Measurements from ENCODE around the gene RNF144A. TPM values are rescaled to one million over a fixed set of nuclear protein-coding genes. Genes with fewer than 3 reads are reported as not detected.

Gene RNF144A
- total and polyA plus RNA-seq, 8 donors = 1.4 to 71.4 (median 5.6) TPM

DNA sequence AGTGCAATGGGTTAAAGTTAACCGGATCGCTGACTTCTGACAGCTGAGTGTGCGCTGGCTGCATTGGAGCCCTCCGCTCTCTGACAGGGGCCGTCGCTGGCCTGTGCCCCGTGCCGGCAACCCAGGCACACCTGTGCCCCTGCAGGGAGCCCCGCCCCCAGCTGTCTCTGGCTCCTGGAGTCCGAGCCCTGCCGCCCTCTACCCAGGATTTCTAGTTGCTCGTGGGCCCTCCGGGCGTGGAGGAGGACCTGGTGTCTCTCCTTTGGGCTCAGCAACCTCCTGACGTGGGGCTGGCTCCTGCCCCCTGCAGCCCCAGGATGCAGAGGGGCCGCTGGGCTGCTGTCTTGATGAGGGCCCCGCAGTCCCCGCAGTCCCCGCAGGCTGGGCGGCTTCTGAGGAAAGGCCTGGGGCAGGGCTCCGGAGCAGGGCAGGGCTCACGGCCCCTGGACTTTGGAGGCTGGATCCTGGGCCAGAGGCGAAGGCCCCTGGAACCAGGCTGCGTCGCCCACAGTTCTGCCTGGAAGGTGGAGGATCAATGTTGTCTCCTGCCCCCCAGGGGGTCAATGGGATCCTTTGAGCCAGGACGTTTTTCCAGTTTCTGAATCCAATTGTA lies 172.8 kb downstream of the RNF144A start:
- peaks cover 0 to 6% (median 0%) of the 10 kb centered on the region in 3 donors for H3K27me3 ChIP-seq
- H3K4me1 ChIP-seq = no peaks in the 10 kb centered on the region
- no peaks in the 10 kb centered on the region for H3K36me3 ChIP-seq
- DNase-seq = no peak
- 72 to 84% (median 79%) methylated on average over 20 to 26 of the region's 26 CpGs for WGBS, 5 donors
- no peak overlapping the region for H3K27ac ChIP-seq
- H3K9me3 ChIP-seq = no peaks in the 10 kb centered on the region
- intact Hi-C loops (cut with DNase I; ENCODE audit: low total_unique reads) = no loop called here
- H3K4me3 ChIP-seq = no peak overlapping the region
- TF ChIP-seq POLR2A (IDR thresholded peaks at IDR 0.05) (no peak), POLR2AphosphoS5 (IDR thresholded peaks at IDR 0.05) (no peak), EP300 (IDR thresholded peaks at IDR 0.05) (no peak)
- TF ChIP-seq, protein P1, sequence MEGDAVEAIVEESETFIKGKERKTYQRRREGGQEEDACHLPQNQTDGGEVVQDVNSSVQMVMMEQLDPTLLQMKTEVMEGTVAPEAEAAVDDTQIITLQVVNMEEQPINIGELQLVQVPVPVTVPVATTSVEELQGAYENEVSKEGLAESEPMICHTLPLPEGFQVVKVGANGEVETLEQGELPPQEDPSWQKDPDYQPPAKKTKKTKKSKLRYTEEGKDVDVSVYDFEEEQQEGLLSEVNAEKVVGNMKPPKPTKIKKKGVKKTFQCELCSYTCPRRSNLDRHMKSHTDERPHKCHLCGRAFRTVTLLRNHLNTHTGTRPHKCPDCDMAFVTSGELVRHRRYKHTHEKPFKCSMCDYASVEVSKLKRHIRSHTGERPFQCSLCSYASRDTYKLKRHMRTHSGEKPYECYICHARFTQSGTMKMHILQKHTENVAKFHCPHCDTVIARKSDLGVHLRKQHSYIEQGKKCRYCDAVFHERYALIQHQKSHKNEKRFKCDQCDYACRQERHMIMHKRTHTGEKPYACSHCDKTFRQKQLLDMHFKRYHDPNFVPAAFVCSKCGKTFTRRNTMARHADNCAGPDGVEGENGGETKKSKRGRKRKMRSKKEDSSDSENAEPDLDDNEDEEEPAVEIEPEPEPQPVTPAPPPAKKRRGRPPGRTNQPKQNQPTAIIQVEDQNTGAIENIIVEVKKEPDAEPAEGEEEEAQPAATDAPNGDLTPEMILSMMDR (IDR thresholded peaks at IDR 0.05) = no peak

DNA sequence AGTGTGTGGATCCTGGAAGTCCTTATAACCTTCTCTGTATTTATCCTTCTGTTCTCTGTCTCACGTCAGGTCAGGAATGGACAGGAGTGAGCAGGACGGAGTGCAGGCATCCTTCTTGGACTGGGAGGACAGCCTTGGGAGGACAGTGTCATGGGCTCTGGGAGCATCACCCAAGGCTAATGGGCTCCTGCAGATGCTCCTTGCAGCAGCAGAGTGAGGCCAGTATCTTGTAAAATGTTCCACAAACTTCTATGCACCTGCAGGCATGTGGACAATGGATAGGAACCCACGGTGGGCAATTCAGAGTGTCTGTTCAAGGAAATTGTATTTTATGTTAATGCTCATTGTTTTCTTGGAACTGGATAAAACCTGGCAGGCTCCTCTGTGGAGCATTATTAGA lies 176.2 kb downstream of the RNF144A start:
- TF ChIP-seq POLR2AphosphoS5 (IDR thresholded peaks at IDR 0.05) (no peak), POLR2A (IDR thresholded peaks at IDR 0.05) (no peak), EP300 (IDR thresholded peaks at IDR 0.05) (no peak)
- TF ChIP-seq, protein P1 (IDR thresholded peaks at IDR 0.05) = no peak
- H3K4me1 ChIP-seq = peaks cover 0 to 9% (median 7%) of the 10 kb centered on the region in 4 donors
- no peak for DNase-seq
- H3K4me3 ChIP-seq = no peak overlapping the region
- no peaks in the 10 kb centered on the region for H3K9me3 ChIP-seq
- 84 to 92% (median 87%) methylated on average over 3 of the region's 3 CpGs for WGBS, 5 donors
- peaks cover 0 to 6% (median 0%) of the 10 kb centered on the region in 3 donors for H3K27me3 ChIP-seq
- intact Hi-C loops (cut with DNase I; ENCODE audit: low total_unique reads) = no loop called here
- no peaks in the 10 kb centered on the region for H3K36me3 ChIP-seq
- H3K27ac ChIP-seq = no peak overlapping the region

Other genes with a start within 250 kb of the RNF144A start
- 10 to 100 TPM in 1 of 5 donors, 1 to 10 TPM in 4; 2.9 to 11.7 (median 5.8) TPM for gene CMPK2, start 51.5 kb upstream of the RNF144A start, total RNA-seq
- 10 to 100 TPM in 1 of 3 donors, 1 to 10 TPM in 2; 2.4 to 11.3 (median 3.1) TPM for gene CMPK2, start 51.5 kb upstream of the RNF144A start, polyA plus RNA-seq
- gene RSAD2, start 39.6 kb upstream of the RNF144A start, total RNA-seq = 1 to 10 TPM in 2 of 5 donors, under 1 TPM in 1, not detected in 2; 0.45 to 9.2 (median 1.6) TPM
- gene RSAD2, start 39.6 kb upstream of the RNF144A start, polyA plus RNA-seq = 1 to 10 TPM in 2 of 3 donors, under 1 TPM in 1; 0.75 to 1.4 (median 1.4) TPM

Measured in stomach (tissue), 9 donors.